ENCODE data around the gene POLR3F.
"Not testable (repeated sequence)": the region's sequence is repeated elsewhere in the genome, so short reads cannot be mapped to it uniquely, and the experiment has no call there.

POLR3F gene

GRCh38 chr20:18507218-18508191, 40.3 kb downstream of the POLR3F start, which contains the start of gene SEC23B:
Gene SEC23B (plus strand): TSS chr20:18507940. CDS start chr20:18510836, 2,896 bp downstream.
- DNase-seq: peak; percentile 99

DNA sequence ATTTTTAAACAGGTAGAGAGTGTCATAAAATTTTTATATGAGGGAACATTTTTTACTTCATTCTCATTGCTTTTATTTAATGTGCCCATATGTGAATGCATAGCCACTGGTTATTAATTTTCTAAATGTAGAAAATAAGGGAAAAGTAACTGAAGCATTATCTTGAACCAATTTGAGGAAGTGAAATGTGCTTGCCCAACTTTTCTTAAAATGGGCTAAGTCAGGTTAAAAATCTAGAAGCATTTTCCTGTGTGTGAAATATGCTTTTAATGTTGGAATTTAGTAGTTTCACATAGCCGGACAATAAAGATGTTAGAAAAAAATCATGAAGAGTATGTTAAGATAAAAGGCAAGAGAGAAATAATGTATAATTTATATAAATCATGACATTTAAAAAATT, 44.4 kb downstream of the POLR3F start:
- DNase-seq: no peak

- DNase-seq: no peak
Measured at GRCh38 chr20:18513208-18513607, 46.0 kb downstream of the POLR3F start.

- DNase-seq: no peak
Measured at GRCh38 chr20:18514127-18514526, 46.9 kb downstream of the POLR3F start.

DNA sequence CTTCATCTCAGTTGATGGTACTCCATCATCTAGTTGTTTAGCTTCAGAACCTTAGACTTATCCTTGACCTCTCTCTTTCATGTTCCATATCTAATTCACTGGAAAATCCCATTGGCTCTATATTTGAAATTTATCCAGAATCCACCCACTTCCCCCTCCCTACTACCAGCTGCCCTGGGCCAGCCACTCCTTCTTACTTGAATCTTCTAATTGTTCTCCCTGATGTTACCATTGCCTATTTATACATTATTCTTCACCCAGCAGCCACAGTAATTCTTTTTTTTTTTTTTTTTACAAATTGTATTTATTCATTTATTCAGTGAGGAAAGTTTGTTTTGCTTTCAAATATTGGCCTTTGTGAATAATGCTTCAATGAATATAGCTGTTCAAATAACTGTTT, 48.8 kb downstream of the POLR3F start:
- no peak for DNase-seq

DNA sequence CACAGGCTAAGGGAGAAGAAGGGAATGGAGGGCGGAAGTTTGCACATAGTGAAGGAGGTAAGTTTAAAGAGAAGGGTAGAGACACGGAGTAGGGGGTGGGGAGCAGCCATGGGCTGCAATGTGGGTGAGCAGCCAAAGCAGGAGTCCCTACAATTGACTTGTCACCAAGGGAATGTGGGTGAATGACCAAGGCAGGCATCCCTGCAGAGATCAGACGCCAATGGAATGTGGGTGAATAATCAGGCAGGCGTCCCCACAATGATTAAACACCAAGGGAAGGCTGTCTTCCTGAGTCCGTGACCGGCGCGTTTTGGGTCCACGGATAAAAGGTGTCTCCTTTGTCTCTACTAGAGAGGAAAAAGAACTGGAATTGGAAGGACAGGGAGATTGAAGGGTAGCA, 54.9 kb downstream of the POLR3F start:
- DNase-seq: not testable (repeated sequence)

- DNase-seq: no peak
Measured at GRCh38 chr20:18523066-18523465, 55.9 kb downstream of the POLR3F start.

GRCh38 chr20:18524646-18525045, 57.5 kb downstream of the POLR3F start:
- no peak for DNase-seq

DNA sequence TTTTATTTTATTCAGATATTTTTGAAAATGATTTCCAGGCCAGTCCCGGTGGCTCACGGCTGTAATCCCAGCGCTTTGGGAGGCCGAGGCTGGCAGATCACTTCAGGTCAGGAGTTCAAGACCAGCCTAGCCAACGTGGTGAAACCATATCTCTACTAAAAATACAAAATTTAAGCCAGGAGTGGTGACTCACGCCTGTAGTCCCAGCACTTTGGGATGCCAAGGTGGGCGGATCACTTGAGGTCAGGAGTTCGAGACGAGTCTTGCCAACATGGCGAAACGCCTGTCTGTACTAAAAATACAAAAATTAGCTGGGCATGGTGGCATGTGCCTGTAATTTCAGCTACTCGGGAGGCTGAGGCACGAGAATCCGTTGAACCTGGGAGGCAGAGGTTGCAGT, 59.6 kb downstream of the POLR3F start:
- not testable (repeated sequence) for DNase-seq

- DNase-seq: no peak
Measured at GRCh38 chr20:18527339-18527738, 60.1 kb downstream of the POLR3F start.

GRCh38 chr20:18527836-18528235, 60.6 kb downstream of the POLR3F start:
- DNase-seq: no peak

DNA sequence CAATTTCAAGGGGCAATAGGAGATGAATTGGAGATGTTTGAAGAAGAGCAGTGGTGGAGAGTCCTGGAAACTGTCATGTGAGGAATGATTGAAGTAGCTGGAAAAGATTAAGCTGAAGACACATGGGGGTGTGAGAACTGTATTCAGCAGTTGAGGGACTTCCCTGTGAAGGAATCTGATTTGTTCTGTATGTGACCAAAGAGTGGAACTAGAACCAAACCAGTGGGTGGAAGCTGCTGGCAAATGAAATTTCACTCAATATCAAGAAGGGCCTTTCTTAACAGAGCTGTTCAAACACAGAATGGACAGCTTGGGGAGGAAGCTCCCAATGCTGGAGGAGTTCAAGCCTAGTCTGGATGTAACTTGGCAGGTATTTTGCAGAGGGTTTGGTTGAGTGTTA, 61.9 kb downstream of the POLR3F start:
- no peak for DNase-seq

DNA sequence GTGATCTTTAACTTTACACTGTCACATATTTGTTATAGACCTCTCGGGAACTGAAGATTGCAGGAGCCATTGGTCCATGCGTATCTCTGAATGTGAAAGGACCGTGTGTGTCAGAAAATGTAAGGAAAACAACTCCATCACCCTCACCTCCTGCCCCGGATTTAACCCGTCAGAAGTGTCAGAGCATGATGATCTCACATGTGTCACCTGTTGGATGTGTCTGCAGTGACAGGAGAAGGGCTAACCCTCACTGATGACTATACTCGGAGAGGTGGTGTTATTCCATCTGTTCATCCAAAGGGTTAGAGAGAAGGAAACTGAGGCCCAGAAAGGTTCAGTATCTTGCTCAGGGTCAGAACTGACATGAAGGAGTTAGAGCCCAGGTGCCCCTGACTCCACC, 65.4 kb downstream of the POLR3F start:
- DNase-seq: no peak

DNA sequence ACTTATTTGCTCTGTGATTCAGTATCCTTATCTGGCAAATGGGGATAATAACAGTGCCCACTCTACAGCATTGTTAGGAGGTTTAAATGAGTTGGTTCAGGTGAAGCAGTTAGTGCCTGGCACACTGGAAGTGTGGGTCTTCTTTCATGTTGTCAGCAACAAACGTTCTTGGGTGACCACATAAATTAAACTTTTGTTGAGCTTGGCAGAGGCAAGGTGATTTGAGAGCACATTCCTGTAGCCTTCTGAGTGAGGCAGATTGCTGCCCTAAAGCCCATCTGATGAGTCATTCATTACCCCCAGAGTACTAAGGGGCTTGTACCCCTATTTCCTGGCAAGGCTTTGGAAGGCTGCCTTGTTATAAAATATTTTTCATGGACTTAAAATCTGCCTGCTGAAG, 66.3 kb downstream of the POLR3F start:
- DNase-seq: no peak

DNA sequence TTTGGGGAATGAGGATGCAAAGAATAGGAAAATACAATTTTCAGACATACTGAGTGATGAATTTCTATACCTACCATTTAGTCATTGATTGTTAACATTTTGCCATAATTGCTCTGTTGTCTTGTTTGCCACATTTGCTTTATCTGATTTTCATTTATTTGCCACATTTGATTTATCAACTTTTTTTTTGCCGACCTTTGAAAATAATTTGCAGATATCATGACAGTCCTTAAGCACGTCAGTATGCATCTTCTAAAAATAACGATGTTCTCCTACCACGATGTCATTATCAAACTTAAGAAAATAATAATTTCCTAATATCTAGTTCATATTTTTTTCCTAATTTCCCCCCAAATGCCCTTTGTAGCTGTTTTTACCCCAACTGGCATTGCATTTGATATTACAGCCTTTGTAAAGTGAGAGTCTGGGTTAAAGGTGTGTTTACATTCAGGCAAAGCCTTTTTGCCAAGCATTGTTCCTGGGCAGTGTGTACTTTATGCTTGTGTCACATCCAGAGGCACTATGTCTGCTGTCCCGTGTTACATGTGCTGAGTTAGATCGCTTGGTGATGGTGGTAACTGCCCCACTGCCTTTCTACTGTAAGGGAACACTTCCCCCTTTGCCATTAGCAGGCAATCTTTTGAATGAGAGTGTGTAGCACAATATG, 66.9 kb downstream of the POLR3F start:
- no peak for DNase-seq

Measured in CD4-positive, alpha-beta T cell treated with Interleukin-4 for 1 hour (primary cell).